HG02943 (cell line): Measurements from ENCODE around the gene MTHFD1L.
"Not testable (repeated sequence)": the region's sequence is repeated elsewhere in the genome, so short reads cannot be mapped to it uniquely, and the experiment has no call there.

ENCODE experiments used
- ATAC-seq: cut with Tn5 transposase; IDR thresholded peaks from one replicate; pipeline ENCODE4 v1.9.1; 2021; ENCODE audit warnings: mild to moderate bottlenecking, low read depth, moderate library complexity; ENCODE audit not compliant: unreplicated experiment

MTHFD1L gene

GRCh38 chr6:151087055-151087454 is 221.6 kb downstream of the MTHFD1L start:
- not testable (repeated sequence) for ATAC-seq

GRCh38 chr6:151087861-151088598 is 222.5 kb downstream of the MTHFD1L start:
- ATAC-seq = no peak

- ATAC-seq = no peak
These were observed 223.1 kb downstream of the MTHFD1L start for GRCh38 chr6:151088599-151088935.

GRCh38 chr6:151088963-151089362 is 223.5 kb downstream of the MTHFD1L start:
- no peak for ATAC-seq

- no peak for ATAC-seq
These were observed 224.5 kb downstream of the MTHFD1L start for GRCh38 chr6:151089978-151090377.

GRCh38 chr6:151091571-151091970 is 226.1 kb downstream of the MTHFD1L start:
- ATAC-seq = no peak

- no peak for ATAC-seq
These were observed 227.1 kb downstream of the MTHFD1L start for GRCh38 chr6:151092591-151092990.

- ATAC-seq = no peak
These were observed 228.2 kb downstream of the MTHFD1L start for GRCh38 chr6:151093706-151094105.

- no peak for ATAC-seq
These were observed 230.2 kb downstream of the MTHFD1L start for GRCh38 chr6:151095538-151096254.

GRCh38 chr6:151096255-151096612 is 230.7 kb downstream of the MTHFD1L start:
- no peak for ATAC-seq

GRCh38 chr6:151096691-151097606 is 231.4 kb downstream of the MTHFD1L start:
- no peak for ATAC-seq

- ATAC-seq = no peak
These were observed 232.7 kb downstream of the MTHFD1L start for GRCh38 chr6:151098166-151098565.

GRCh38 chr6:151100326-151100725 is 234.8 kb downstream of the MTHFD1L start:
- ATAC-seq = no peak

- no peak for ATAC-seq
These were observed 235.8 kb downstream of the MTHFD1L start for GRCh38 chr6:151101161-151101815.

GRCh38 chr6:151101816-151102694 is 236.6 kb downstream of the MTHFD1L start:
- no peak for ATAC-seq

GRCh38 chr6:151103266-151103665 is 237.8 kb downstream of the MTHFD1L start:
- no peak for ATAC-seq

- no peak for ATAC-seq
These were observed 242.5 kb downstream of the MTHFD1L start for GRCh38 chr6:151107897-151108427.

GRCh38 chr6:151108548-151108947 is 243.0 kb downstream of the MTHFD1L start:
- no peak for ATAC-seq

- no peak for ATAC-seq
These were observed 243.9 kb downstream of the MTHFD1L start for GRCh38 chr6:151109361-151109760.
